Thyroid gland (tissue), 4 donors: ENCODE data around the gene SPRED2. TPM values are rescaled to one million over a fixed set of nuclear protein-coding genes. Genes with fewer than 3 reads are reported as not detected.

Source experiments
- DNase-seq, 2 donors: peaks; one replicate each; pipeline ENCODE4 v3.0.0-alpha.2; 2019
- H3K27ac ChIP-seq, 3 donors: fragments of 200-600 bp; sonication (generic); 1 replicate in 2 of 3; 2 replicates in 1 of 3; pipeline ENCODE4 v1.5.1; 2016 to 2019; ENCODE audit warnings: mild to moderate bottlenecking in 1 of 3, moderate library complexity in 1 of 3
- H3K27me3 ChIP-seq: fragments of 200-600 bp; sonication (generic); one replicate; pipeline ENCODE4 v1.5.1; 2019
- H3K36me3 ChIP-seq, 2 donors: fragments of 200-600 bp; sonication (generic); one replicate each; pipeline ENCODE4 v1.5.1; 2016 to 2019
- H3K4me1 ChIP-seq, 2 donors: fragments of 200-600 bp; sonication (generic); one replicate each; pipeline ENCODE4 v1.5.1; 2017 to 2019
- H3K4me3 ChIP-seq, 3 donors: fragments of 200-600 bp; sonication (generic); replicated peaks in 1 of 3; 1 replicate in 2 of 3; 2 replicates in 1 of 3; pipeline ENCODE4 v1.5.1; 2016; ENCODE audit warnings: mild to moderate bottlenecking in 1 of 3
- H3K9me3 ChIP-seq: fragments of 200-600 bp; sonication (generic); one replicate; pipeline ENCODE4 v1.5.1; 2017
- POLR2A ChIP-seq, 2 donors: fragments of 450-650 bp; IDR thresholded peaks; one replicate each; pipeline ENCODE4 v1.6.1; 2017; ENCODE audit warnings: antibody characterized with exemption in 2 of 2, mild to moderate bottlenecking in 2 of 2, moderate library complexity in 1 of 2
- WGBS, 2 donors: methylation state at CpG; one replicate each; pipeline ENCODE4 v1.1.5; 2017; 5-methylcytosine and 5-hydroxymethylcytosine counted together
- intact Hi-C: fragments of 100-400 bp; cut with DNase I; formaldehyde crosslinking; loops from one replicate; pipeline ENCODE4 v1.15.1; 2023
- total RNA-seq, 4 donors: library from RNA; depleted of rRNA; stranded (reverse); fragments of >200 nt; gene quantifications; one replicate each; pipeline ENCODE4 v1.2.3, GENCODE V29; 2016
- TF ChIP-seq, protein P1 (sequence below), 6 experiments: fragments of 200-600 bp in 3 of 6; fragments of 450-650 bp in 3 of 6; sonication (generic) in 3 of 6; IDR thresholded peaks; one replicate each; pipeline ENCODE4 v1.5.1; 2016 to 2019; ENCODE audit warnings: antibody characterized with exemption in 6 of 6, mild to moderate bottlenecking in 2 of 6, inconsistent platforms in 1 of 6, moderate library complexity in 1 of 6

The SPRED2 gene
- total RNA-seq, 4 donors from 2014 or later = 18.8 to 44.0 (median 25.4) TPM

DNA sequence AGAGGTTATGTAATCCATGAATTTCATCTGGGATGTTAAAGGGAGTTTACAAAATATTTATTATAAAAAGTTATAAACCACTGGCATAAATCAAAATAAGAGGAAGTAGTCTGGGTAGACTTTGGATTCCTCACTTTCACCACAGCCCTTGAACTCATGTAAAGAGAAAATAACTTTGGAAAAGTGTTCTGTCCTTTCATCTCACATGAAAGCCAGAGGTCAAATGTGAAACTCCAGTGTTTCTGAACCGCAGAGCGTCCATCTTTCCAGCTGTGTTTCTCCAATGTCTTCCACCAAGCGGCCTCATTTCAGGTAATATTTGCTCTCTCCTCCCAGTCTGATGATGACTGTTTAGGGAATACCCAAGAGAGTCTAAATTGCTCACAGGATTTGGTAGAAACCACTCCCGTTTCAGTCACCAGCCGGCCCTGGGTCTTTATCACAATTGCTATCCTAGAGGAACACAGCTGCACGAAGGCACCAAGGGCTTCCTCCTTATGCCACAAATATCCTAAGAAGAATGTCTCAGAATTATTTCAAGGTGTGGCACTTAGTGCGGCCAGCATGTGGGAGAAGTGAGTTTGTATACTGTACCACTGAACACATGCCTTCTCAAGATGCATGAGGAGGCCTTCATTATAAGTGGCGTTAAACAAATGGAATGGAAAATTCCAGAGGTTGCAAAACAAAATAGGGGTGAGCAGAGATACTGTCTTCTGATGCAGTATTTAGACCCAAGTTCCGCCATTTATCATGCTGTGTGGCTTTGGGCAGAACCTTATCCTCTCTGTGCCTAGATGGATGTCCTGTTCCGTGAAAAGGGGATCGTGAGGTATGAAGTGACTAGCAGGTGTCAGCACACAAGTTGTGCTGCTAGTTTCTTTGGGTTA lies 140.9 kb downstream of the SPRED2 start:
- Histone ChIP-seq H3K9me3 (no peaks in the 10 kb centered on the region), H3K27ac (no peak overlapping the region), H3K36me3 (no peaks in the 10 kb centered on the region), H3K27me3 (no peaks in the 10 kb centered on the region), H3K4me3 (no peak overlapping the region), H3K4me1 (no peaks in the 10 kb centered on the region)
- TF ChIP-seq, protein P1, sequence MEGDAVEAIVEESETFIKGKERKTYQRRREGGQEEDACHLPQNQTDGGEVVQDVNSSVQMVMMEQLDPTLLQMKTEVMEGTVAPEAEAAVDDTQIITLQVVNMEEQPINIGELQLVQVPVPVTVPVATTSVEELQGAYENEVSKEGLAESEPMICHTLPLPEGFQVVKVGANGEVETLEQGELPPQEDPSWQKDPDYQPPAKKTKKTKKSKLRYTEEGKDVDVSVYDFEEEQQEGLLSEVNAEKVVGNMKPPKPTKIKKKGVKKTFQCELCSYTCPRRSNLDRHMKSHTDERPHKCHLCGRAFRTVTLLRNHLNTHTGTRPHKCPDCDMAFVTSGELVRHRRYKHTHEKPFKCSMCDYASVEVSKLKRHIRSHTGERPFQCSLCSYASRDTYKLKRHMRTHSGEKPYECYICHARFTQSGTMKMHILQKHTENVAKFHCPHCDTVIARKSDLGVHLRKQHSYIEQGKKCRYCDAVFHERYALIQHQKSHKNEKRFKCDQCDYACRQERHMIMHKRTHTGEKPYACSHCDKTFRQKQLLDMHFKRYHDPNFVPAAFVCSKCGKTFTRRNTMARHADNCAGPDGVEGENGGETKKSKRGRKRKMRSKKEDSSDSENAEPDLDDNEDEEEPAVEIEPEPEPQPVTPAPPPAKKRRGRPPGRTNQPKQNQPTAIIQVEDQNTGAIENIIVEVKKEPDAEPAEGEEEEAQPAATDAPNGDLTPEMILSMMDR (IDR thresholded peaks at IDR 0.05) = no peak
- TF ChIP-seq POLR2A (IDR thresholded peaks at IDR 0.05) = no peak
- DNase-seq = no peak
- intact Hi-C loops = no loop called here
- 95% methylated on average over 11 of the region's 11 CpGs for WGBS, 2 donors

DNA sequence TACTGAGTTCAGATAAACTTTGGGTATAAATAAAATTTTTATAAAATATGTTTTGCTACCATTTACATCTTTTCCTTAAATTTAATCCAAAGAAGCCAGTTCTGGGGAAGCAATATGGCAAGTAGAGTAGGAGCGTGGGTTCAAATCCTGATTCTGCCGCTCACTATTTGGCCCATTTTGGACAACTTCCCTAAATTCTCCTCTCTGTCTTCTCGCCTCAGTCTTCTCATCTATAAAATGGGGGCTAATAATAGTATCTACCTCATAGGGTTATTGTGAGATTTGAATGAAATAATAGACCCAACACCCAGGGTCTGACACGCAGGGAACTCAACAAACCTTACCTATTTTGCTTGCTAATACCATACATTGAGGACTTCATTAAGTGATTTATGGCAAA lies 145.0 kb downstream of the SPRED2 start:
- intact Hi-C loops = no loop called here
- H3K36me3 ChIP-seq = no peaks in the 10 kb centered on the region
- WGBS, 2 donors = 97 to 99% methylated on average over 4 of the region's 4 CpGs

DNA sequence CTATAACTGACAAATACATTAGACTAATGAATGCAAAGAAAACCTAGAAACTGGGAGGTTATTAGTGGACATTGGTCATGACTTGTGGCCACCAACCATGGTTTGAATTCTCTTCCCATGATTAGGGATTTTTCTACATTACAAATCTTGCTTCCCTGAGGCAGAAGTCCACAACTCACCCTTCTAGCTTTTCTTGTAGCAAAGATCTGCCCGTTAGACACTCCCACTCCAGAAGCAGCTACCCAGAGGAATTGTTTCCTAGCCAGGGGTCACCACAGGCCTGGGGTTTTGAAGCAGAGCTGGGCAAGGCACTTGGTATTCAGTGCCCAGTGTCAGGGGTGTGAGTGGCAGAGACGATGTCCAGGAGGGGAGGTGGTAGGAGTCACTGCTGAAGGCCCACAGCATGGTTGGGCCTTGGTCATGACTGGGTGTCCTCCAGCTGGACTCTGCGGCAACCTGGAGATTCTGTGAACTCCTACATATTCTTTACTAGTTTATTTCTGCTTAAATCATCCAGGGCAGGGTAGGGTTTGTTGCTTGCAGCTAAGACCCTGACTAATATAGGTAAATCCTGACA lies 149.8 kb downstream of the SPRED2 start:
- Histone ChIP-seq H3K4me3 (no peak overlapping the region), H3K27me3 (no peaks in the 10 kb centered on the region), H3K4me1 (peaks cover 9 to 20% of the 10 kb centered on the region in 2 donors), H3K9me3 (no peaks in the 10 kb centered on the region), H3K27ac (no peak overlapping the region), H3K36me3 (no peaks in the 10 kb centered on the region)
- 89 to 90% methylated on average over 3 of the region's 3 CpGs for WGBS, 2 donors
- TF ChIP-seq POLR2A (IDR thresholded peaks at IDR 0.05) = no peak
- TF ChIP-seq, protein P1 (IDR thresholded peaks at IDR 0.05) = no peak
- intact Hi-C loops = no loop called here
- no peak for DNase-seq

More for the DNA sequence above, 145.0 kb downstream of the SPRED2 start:
- Histone ChIP-seq H3K27me3 (no peaks in the 10 kb centered on the region), H3K4me1 (no peaks in the 10 kb centered on the region), H3K4me3 (no peak overlapping the region), H3K27ac (no peak overlapping the region), H3K9me3 (no peaks in the 10 kb centered on the region)
- DNase-seq = no peak
- TF ChIP-seq, protein P1 (IDR thresholded peaks at IDR 0.05) = no peak
- TF ChIP-seq POLR2A (IDR thresholded peaks at IDR 0.05) = no peak

DNA sequence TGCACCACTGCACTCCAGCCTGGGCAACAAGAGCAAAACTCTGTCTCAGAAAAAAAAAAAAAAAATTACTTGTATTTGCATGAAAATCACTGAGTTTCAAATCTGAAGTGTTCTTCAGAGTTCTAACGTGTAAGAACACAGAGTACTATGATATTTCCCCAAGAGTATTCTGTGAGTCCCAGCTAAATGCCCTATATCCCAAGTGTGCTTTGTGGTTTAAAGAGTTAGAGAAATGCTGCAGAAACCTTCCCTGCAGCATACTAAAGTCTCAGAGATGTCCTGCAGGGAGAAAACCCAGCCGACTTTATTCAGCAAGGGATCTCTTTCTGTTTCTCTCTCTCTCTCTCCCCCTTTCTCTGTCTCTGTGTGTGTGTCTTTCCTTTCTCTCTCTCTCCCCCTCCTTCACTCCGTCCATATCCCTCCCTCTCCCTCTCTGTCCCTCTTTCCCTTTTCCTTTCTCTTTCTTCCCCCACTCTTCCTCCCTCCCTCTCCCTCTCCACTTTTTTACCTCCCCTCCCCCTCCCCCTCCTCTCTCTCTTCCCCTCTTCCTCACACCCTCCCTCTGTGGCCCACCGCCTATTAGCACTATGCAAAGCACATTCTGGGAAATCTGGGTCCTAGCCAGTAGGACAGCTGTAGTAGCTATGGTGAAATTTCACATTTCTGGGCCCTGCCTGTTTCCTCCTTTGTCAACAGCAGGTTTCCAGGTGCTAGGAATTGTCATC lies 150.6 kb downstream of the SPRED2 start:
- no peak for DNase-seq
- no peaks in the 10 kb centered on the region for H3K27me3 ChIP-seq
- intact Hi-C loops = no loop called here
- WGBS, 2 donors = 41 to 42% methylated on average over 4 of the region's 4 CpGs
- H3K36me3 ChIP-seq = no peaks in the 10 kb centered on the region
- H3K4me3 ChIP-seq = no peak overlapping the region
- H3K9me3 ChIP-seq = no peaks in the 10 kb centered on the region
- peaks cover 12 to 23% of the 10 kb centered on the region in 2 donors for H3K4me1 ChIP-seq
- H3K27ac ChIP-seq = no peak overlapping the region
- no peak for TF ChIP-seq POLR2A (IDR thresholded peaks at IDR 0.05)
- TF ChIP-seq, protein P1 (IDR thresholded peaks at IDR 0.05) = no peak
